Activated CD4-positive, alpha-beta T cell treated with anti-CD3 and anti-CD28 coated beads, Interleukin-2, amount 50 U/mL, for 48 hours (primary cell): ENCODE data around the gene ANKRD13B.
"Not testable (repeated sequence)": the region's sequence is repeated elsewhere in the genome, so short reads cannot be mapped to it uniquely, and the experiment has no call there.

Experiments
- DNase-seq, 2 experiments: peaks; one replicate each; pipeline ENCODE4 v3.0.0-alpha.2; 2020

Gene ANKRD13B

GRCh38 chr17:29650396-29650795, 57.5 kb downstream of the ANKRD13B start:
- no peak for DNase-seq

- not testable (repeated sequence) for DNase-seq
Observed at GRCh38 chr17:29651913-29652312, 59.0 kb downstream of the ANKRD13B start.

- DNase-seq, result no peak
Observed at GRCh38 chr17:29652976-29653375, 60.0 kb downstream of the ANKRD13B start.

GRCh38 chr17:29653995-29654714, 61.2 kb downstream of the ANKRD13B start:
- no peak for DNase-seq

GRCh38 chr17:29655323-29655722, 62.4 kb downstream of the ANKRD13B start:
- no peak for DNase-seq

GRCh38 chr17:29659155-29659554, 66.2 kb downstream of the ANKRD13B start:
- no peak for DNase-seq

GRCh38 chr17:29661213-29661612, 68.3 kb downstream of the ANKRD13B start:
- no peak for DNase-seq

GRCh38 chr17:29663155-29663554, 70.2 kb downstream of the ANKRD13B start:
- no peak for DNase-seq
